H1 (cell line): ENCODE results near the gene MSANTD3. TPM values are rescaled to one million over a fixed set of nuclear protein-coding genes. Genes with fewer than 3 reads are reported as not detected.

ENCODE experiments used
- CTCF ChIA-PET: fragments of 300-600 bp; sonication (Branson Sonifier 250); formaldehyde crosslinking; loops from one replicate; lab custom pipeline; 2021; ENCODE audit not compliant: partially characterized antibody; lab: Charles Lee
- POLR2A ChIA-PET: fragments of 300-600 bp; sonication (Branson Sonifier 250); formaldehyde crosslinking; loops from one replicate; lab custom pipeline; 2021; ENCODE audit warnings: inconsistent platforms; ENCODE audit not compliant: partially characterized antibody; lab: Charles Lee
- DNase-seq, 2 experiments: peaks; one replicate each; pipeline versions ENCODE4 v3.0.0 to v3.0.0-alpha.2; 2010 to 2022; ENCODE audit warnings: low spot score in 2 of 2, low read depth in 1 of 2, mixed read lengths in 1 of 2
- FAIRE-seq: peaks from 2 replicates; lab custom pipeline; 2011; peaks lifted over from hg19 to GRCh38; lab: Jason Lieb, UNC
- H2AFZ ChIP-seq: 2 replicates; pipeline ENCODE4 v1.8.1; 2012; ENCODE audit warnings: low read length, inconsistent platforms
- H2AK5ac ChIP-seq: 2 replicates; pipeline ENCODE4 v1.6.1; 2013; ENCODE audit warnings: low read depth, low read length
- H2BK120ac ChIP-seq: replicated peaks from 2 replicates; pipeline ENCODE3; 2013; ENCODE audit warnings: low read depth, low read length, inconsistent platforms
- H2BK12ac ChIP-seq: 2 replicates; pipeline ENCODE4 v1.6.1; 2013; ENCODE audit warnings: low read depth, low read length
- H2BK15ac ChIP-seq: 2 replicates; pipeline ENCODE4 v1.6.1; 2013; ENCODE audit warnings: low read length
- H2BK20ac ChIP-seq: 2 replicates; pipeline ENCODE4 v1.6.1; 2013; ENCODE audit warnings: low read length
- H2BK5ac ChIP-seq: 2 replicates; pipeline ENCODE4 v1.6.1; 2013; ENCODE audit warnings: low read depth, low read length
- H3K14ac ChIP-seq: 2 replicates; pipeline ENCODE4 v1.6.1; 2013; ENCODE audit warnings: inconsistent platforms; ENCODE audit not compliant: insufficient read length
- H3K18ac ChIP-seq: 2 replicates; pipeline ENCODE4 v1.6.1; 2013; ENCODE audit warnings: low read length; ENCODE audit errors: extremely low read depth
- H3K23ac ChIP-seq: 2 replicates; pipeline ENCODE4 v1.6.1; 2013; ENCODE audit warnings: inconsistent platforms; ENCODE audit not compliant: insufficient read length
- H3K23me2 ChIP-seq: 2 replicates; pipeline ENCODE4 v1.6.1; 2013; ENCODE audit warnings: low read depth, low read length
- H3K27ac ChIP-seq: 2 replicates; pipeline ENCODE4 v1.6.1; 2011; ENCODE audit warnings: low read depth, low read length, inconsistent platforms
- H3K27me3 ChIP-seq, 4 experiments: replicated peaks in 1 of 4; 1 replicate in 1 of 4; 2 replicates in 3 of 4; pipeline versions ENCODE4 v1.6.1 to v1.8.1; 2011 to 2013; ENCODE audit warnings: low read length in 3 of 4, mild to moderate bottlenecking in 3 of 4, inconsistent platforms in 2 of 4, mixed read lengths in 2 of 4, moderate library complexity in 1 of 4; ENCODE audit not compliant: control insufficient read depth in 3 of 4, insufficient read depth in 3 of 4; ENCODE audit errors: extremely low read depth in 1 of 4
- H3K36me3 ChIP-seq, 4 experiments: 2 replicates each; pipeline versions ENCODE4 v1.6.1 to v1.8.1; 2011 to 2013; ENCODE audit warnings: mild to moderate bottlenecking in 4 of 4, low read length in 3 of 4, moderate library complexity in 2 of 4, control low read depth in 1 of 4, inconsistent platforms in 1 of 4; ENCODE audit not compliant: insufficient read depth in 4 of 4, control insufficient read depth in 2 of 4
- H3K4ac ChIP-seq: replicated peaks from 2 replicates; pipeline ENCODE3; 2013; ENCODE audit warnings: low read length, low read depth, mixed read lengths, inconsistent platforms; ENCODE audit not compliant: insufficient read length
- H3K4me1 ChIP-seq, 4 experiments: replicated peaks in 1 of 4; 1 replicate in 1 of 4; 2 replicates in 3 of 4; pipeline versions ENCODE4 v1.6.1 to v1.8.1; 2011 to 2013; ENCODE audit warnings: low read length in 3 of 4, inconsistent platforms in 2 of 4, mixed read lengths in 1 of 4; ENCODE audit not compliant: insufficient read depth in 4 of 4, control insufficient read depth in 3 of 4
- H3K4me2 ChIP-seq, 2 experiments: 2 replicates each; pipeline versions ENCODE4 v1.6.1 to v1.8.1; 2011 to 2013; ENCODE audit warnings: low read depth in 2 of 2, low read length in 2 of 2, control low read depth in 1 of 2, inconsistent platforms in 1 of 2, mild to moderate bottlenecking in 1 of 2; ENCODE audit not compliant: insufficient read depth in 1 of 2
- H3K4me3 ChIP-seq, 4 experiments: fragments of 200-600, 300-600 bp in 1 of 4; sonication (generic), shearing (Covaris generic), sonication (Bioruptor Twin) in 1 of 4; 2 replicates each; pipeline versions ENCODE4 v1.5.1 to v1.8.1; 2011 to 2016; ENCODE audit warnings: low read length in 4 of 4, low read depth in 3 of 4, control low read depth in 2 of 4, inconsistent platforms in 2 of 4, mild to moderate bottlenecking in 2 of 4, mixed read lengths in 1 of 4, moderate library complexity in 1 of 4; ENCODE audit not compliant: insufficient read depth in 2 of 4; ENCODE audit errors: extremely low read depth in 1 of 4
- H3K56ac ChIP-seq: replicated peaks from 2 replicates; pipeline ENCODE3; 2013; ENCODE audit warnings: low read depth, mild to moderate bottlenecking, mixed read lengths, low read length, inconsistent platforms; ENCODE audit not compliant: insufficient read length
- H3K79me1 ChIP-seq: 2 replicates; pipeline ENCODE4 v1.6.1; 2013; ENCODE audit warnings: low read depth, low read length, control low read depth
- H3K79me2 ChIP-seq, 2 experiments: 2 replicates each; pipeline versions ENCODE4 v1.6.1 to v1.8.1; 2012 to 2013; ENCODE audit warnings: low read length in 2 of 2, mild to moderate bottlenecking in 2 of 2, inconsistent platforms in 1 of 2; ENCODE audit not compliant: insufficient read depth in 2 of 2, control insufficient read depth in 1 of 2
- H3K9ac ChIP-seq, 4 experiments: replicated peaks in 1 of 4; 1 replicate in 1 of 4; 2 replicates in 3 of 4; pipeline versions ENCODE4 v1.6.1 to v1.8.1; 2011 to 2013; ENCODE audit warnings: low read depth in 3 of 4, low read length in 3 of 4, control low read depth in 2 of 4, mild to moderate bottlenecking in 2 of 4, moderate library complexity in 2 of 4, inconsistent platforms in 1 of 4; ENCODE audit errors: extremely low read depth in 1 of 4
- H3K9me3 ChIP-seq, 2 experiments: 2 replicates each; pipeline versions ENCODE4 v1.6.1 to v1.8.1; 2012 to 2013; ENCODE audit warnings: mild to moderate bottlenecking in 2 of 2, moderate library complexity in 2 of 2, control low read depth in 1 of 2, inconsistent platforms in 1 of 2, low read depth in 1 of 2, low read length in 1 of 2, mixed read lengths in 1 of 2; ENCODE audit not compliant: insufficient read depth in 2 of 2
- H4K20me1 ChIP-seq, 2 experiments: replicated peaks in 1 of 2; 2 replicates each; pipeline versions ENCODE3 to v1.8.1; 2011 to 2013; ENCODE audit warnings: inconsistent platforms in 2 of 2, low read length in 2 of 2, mild to moderate bottlenecking in 1 of 2; ENCODE audit not compliant: insufficient read depth in 2 of 2, control insufficient read depth in 1 of 2
- H4K5ac ChIP-seq: 2 replicates; pipeline ENCODE4 v1.6.1; 2013; ENCODE audit warnings: low read length, low read depth, mixed read lengths, inconsistent platforms; ENCODE audit not compliant: insufficient read length
- H4K8ac ChIP-seq: 2 replicates; pipeline ENCODE4 v1.8.0; 2013; ENCODE audit warnings: mild to moderate bottlenecking, moderate library complexity, low read length, inconsistent platforms; ENCODE audit not compliant: insufficient read depth; ENCODE audit errors: extremely low read depth
- H4K91ac ChIP-seq: replicated peaks from 2 replicates; pipeline ENCODE3; 2013; ENCODE audit warnings: low read length, mixed read lengths, inconsistent platforms; ENCODE audit not compliant: insufficient read length
- ASH2L ChIP-seq: fragments of 200-600, 300-600 bp; sonication (generic); IDR thresholded peaks from one replicate; pipeline ENCODE4 v1.7.1; 2017; ENCODE audit warnings: low read length
- BACH1 ChIP-seq: IDR thresholded peaks from 2 replicates; pipeline ENCODE4 v1.6.1; 2012; ENCODE audit warnings: low read length, improper control_type of control experiment
- BRCA1 ChIP-seq: IDR thresholded peaks from 2 replicates; pipeline ENCODE4 v1.6.1; 2012; ENCODE audit warnings: low read depth, low read length, improper control_type of control experiment
- CBX5 ChIP-seq: fragments of 300-800, 300-1000 bp; sonication (generic); IDR thresholded peaks from 2 replicates; pipeline ENCODE4 v1.7.1; 2016; ENCODE audit warnings: antibody characterized with exemption, low read length, low read depth
- E2F6 ChIP-seq: IDR thresholded peaks from 2 replicates; pipeline ENCODE4 v1.6.1; 2012; ENCODE audit warnings: inconsistent platforms
- EP300 ChIP-seq, 2 experiments: IDR thresholded peaks; 1 replicate in 1 of 2; 2 replicates in 1 of 2; pipeline ENCODE4 v1.6.1; 2011 to 2012; ENCODE audit warnings: low read depth in 2 of 2, low read length in 2 of 2, mild to moderate bottlenecking in 2 of 2, borderline replicate concordance in 1 of 2, inconsistent platforms in 1 of 2, moderate library complexity in 1 of 2
- GTF2F1 ChIP-seq: IDR thresholded peaks from 2 replicates; pipeline ENCODE4 v1.6.1; 2012; ENCODE audit warnings: low read depth, low read length, improper control_type of control experiment, borderline replicate concordance
- NRF1 ChIP-seq: IDR thresholded peaks from 2 replicates; pipeline ENCODE4 v1.6.1; 2011; ENCODE audit warnings: mild to moderate bottlenecking, low read depth, low read length, improper control_type of control experiment
- RBBP5 ChIP-seq: IDR thresholded peaks from 2 replicates; pipeline ENCODE4 v1.7.1; 2012; ENCODE audit warnings: low read depth, mild to moderate bottlenecking, inconsistent platforms, low read length, moderate library complexity, borderline replicate concordance
- RNF2 ChIP-seq: fragments of 200-900, 300-1000 bp; sonication (generic); IDR thresholded peaks from 2 replicates; pipeline ENCODE4 v1.7.1; 2016; ENCODE audit warnings: borderline replicate concordance, low read depth, mild to moderate bottlenecking, antibody characterized with exemption, low read length; ENCODE audit not compliant: poor library complexity, severe bottlenecking; ENCODE audit errors: missing control alignments
- TBP ChIP-seq: IDR thresholded peaks from 2 replicates; pipeline ENCODE4 v1.6.1; 2011; ENCODE audit warnings: low read depth, low read length, improper control_type of control experiment
- WGBS, 2 experiments: shearing (Covaris generic) in 1 of 2; methylation state at CpG; one replicate each; pipeline versions ENCODE4 v1.1.6 to v1.1.7; 2013 to 2015; ENCODE audit warnings: low lambda C conversion rate in 2 of 2, mixed read lengths in 2 of 2, inconsistent platforms in 1 of 2, low coverage in 1 of 2, missing lambda C conversion rate in 1 of 2; ENCODE audit not compliant: insufficient replicate concordance in 2 of 2, insufficient coverage in 1 of 2, insufficient read length in 1 of 2; ENCODE audit errors: extremely low coverage in 1 of 2, missing lambda C conversion rate in 1 of 2; 5-methylcytosine and 5-hydroxymethylcytosine counted together
- polyA plus RNA-seq, 7 experiments: library from polyadenylated mRNA; depleted of rRNA in 3 of 7; stranded (reverse) in 5 of 7; unstranded in 2 of 7; fragments of >200 nt in 5 of 7; fragments of 200-250 nt in 2 of 7; gene quantifications; 1 replicate in 5 of 7; 2 replicates in 1 of 7; 4 replicates in 1 of 7; pipeline versions ENCODE4 v1.2.1 to v1.2.3, GENCODE V29; 2011 to 2013; ENCODE audit warnings: missing spikeins in 2 of 7, mixed read lengths in 2 of 7
- total RNA-seq: library from RNA; stranded (reverse); fragmentation: NEBNext Ultra II Directional; extraction: Animal tissue kit (Norgen Biotek cat#: 25700); gene quantifications from 2 replicates; pipeline ENCODE4 v1.2.1, GENCODE V29; 2021

MSANTD3 gene
- total and polyA plus RNA-seq, 2 of the 8 experiments (the other 6 are each of a cell fraction or from before 2014, with no cell fraction given), result 12.0 to 41.3 TPM

DNA sequence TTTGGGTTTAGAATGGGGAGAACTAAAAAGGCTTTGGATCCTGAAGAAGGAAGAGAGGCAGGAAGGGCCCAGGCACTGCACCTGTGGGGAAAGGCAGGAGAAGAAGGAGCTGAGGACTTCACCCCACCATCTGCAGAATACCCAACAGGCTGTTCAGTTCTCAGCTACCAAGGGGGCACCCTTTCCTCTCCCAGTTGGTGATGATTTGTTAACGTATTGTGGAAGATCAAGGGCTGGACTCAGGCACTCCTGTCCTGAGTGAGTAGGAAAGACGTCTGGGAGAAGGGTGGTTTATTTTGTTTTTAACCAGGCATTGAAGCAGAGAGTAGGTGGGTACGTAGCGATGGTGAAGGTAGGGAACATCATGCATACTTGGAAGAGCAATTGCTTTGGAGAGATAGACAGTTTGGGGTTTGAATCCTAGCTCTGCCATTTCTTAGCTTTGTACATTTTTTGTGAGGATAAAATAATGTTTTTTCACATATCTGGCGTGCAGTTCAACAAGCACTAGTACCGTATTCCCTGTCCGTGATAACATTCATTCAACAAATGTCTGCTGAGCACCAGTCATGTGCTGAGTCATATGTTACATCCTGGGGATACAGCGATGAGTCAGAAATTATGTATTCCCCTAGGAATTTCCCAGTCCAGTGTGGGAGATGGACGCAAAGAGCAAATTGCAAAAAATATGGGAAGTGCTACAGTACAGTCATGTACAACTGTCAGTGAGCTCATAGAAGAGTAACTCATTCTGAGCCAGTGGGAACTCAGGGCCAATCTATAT lies 2.1 kb downstream of the MSANTD3 start:
- Histone ChIP-seq H3K23ac (no peak overlapping the region), H4K20me1 (peaks cover 0 to 9% of the 10 kb centered on the region in 2 experiments), H3K36me3 (no peaks in the 10 kb centered on the region), H2BK12ac (no peak overlapping the region), H4K91ac (no peak overlapping the region), H3K4me2 (peak overlapping the region in 1 of 2 experiments; percentile 72; a peak in 1 of 4 replicates), H3K23me2 (peaks cover 9% of the 10 kb centered on the region), H2BK5ac (no peak overlapping the region), H3K14ac (no peak overlapping the region), H3K79me2 (peaks cover 0 to 58% of the 10 kb centered on the region in 2 experiments; a peak in 3 of 4 replicates), H2AFZ (no peak overlapping the region), H3K79me1 (peaks cover 8% of the 10 kb centered on the region), H3K27ac (no peak overlapping the region), H3K27me3 (no peaks in the 10 kb centered on the region), H3K9me3 (no peaks in the 10 kb centered on the region), H2AK5ac (no peak overlapping the region), H3K56ac (no peak overlapping the region), H3K4me1 (peaks cover 0 to 13% (median 8%) of the 10 kb centered on the region in 4 experiments; a peak in 4 of 7 replicates), H2BK15ac (no peak overlapping the region), H4K8ac (no peak overlapping the region), H3K4ac (no peak overlapping the region), H3K18ac (no peak overlapping the region), H2BK120ac (no peak overlapping the region), H3K9ac (no peak overlapping the region), H2BK20ac (no peak overlapping the region), H3K4me3 (peak overlapping the region in 1 of 4 experiments; percentile 99; a peak in 1 of 8 replicates), H4K5ac (no peak overlapping the region)
- POLR2A ChIA-PET, result interaction anchor here (0.9 kb wide), 1 partner anchor 18 kb away, joined by 5 read pairs; no protein-coding TSS in a partner anchor
- 88 to 100% methylated on average over 2 to 9 of the region's 9 CpGs for WGBS, 2 experiments
- DNase-seq (no peak), FAIRE-seq (no peak)
- CTCF ChIA-PET, result interaction anchor here (0.6 to 2.0 kb wide), 3 partner anchors 9 to 482 kb away, joined by 3 to 12 read pairs (median 4); no protein-coding TSS in a partner anchor
- no peak for TF ChIP-seq RNF2
- no peak for TF ChIP-seq CBX5
- TF ChIP-seq ASH2L, result no peak
- no peak for TF ChIP-seq BACH1
- TF ChIP-seq RBBP5, result no peak
- TF ChIP-seq GTF2F1, result no peak
- TF ChIP-seq E2F6, result no peak
- no peak for TF ChIP-seq NRF1
- TF ChIP-seq TBP, result no peak
- no peak for TF ChIP-seq EP300 (IDR thresholded peaks at IDR 0.05; ENCODE audit: borderline replicate concordance in 1 of 2, low read depth in 2 of 2, low read length in 2 of 2)
- TF ChIP-seq BRCA1, result no peak
